ENCODE measurements around the gene RC3H1.

Gene RC3H1

DNA sequence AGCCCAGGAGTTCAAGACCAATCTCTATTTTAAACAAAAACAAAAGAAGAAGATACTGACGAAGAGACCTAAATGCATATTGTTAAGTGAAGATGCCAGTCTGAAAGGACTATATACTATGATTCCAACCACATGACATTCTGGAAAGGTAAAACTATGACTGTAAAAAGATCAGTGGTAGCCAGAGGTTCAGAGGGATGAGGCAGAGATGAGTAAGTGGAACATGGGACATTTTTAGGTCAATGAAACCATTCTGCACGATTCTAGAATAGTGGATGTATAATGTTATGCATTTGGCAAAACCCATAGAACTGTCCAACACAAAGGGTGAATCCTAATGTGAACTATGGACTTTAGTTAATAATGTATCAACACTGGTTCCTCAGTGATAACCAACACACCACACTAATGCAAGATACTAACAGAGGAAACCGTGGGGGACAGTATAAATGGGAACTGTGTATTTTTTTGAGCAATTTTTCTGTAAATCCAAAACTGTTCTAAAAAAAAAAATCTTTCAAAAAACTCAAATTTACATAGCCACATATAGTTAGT, 8.2 kb downstream of the RC3H1 start:
- WGBS (ENCODE audit: insufficient coverage), result no CpG with 5 or more reads among the region's 3 CpGs
- Histone ChIP-seq H3K27me3 (replicated peaks in 2 of 5; ENCODE audit: control insufficient read depth in 4 of 5, insufficient read depth in 5 of 5, low read length in 4 of 5) (no peaks in the 10 kb centered on the region), H3K27ac (ENCODE audit: insufficient read depth in 1 of 2, low read depth in 1 of 2, low read length in 2 of 2, poor library complexity in 1 of 2, severe bottlenecking in 2 of 2) (no peak overlapping the region), H3K36me3 (ENCODE audit: control insufficient read depth in 4 of 4, insufficient read depth in 4 of 4, low read length in 3 of 4) (peaks cover 0 to 4% (median 2%) of the 10 kb centered on the region in 4 experiments), H3K9me3 (ENCODE audit: control extremely low read depth in 1 of 5, control insufficient read depth in 4 of 5, insufficient read depth in 2 of 5, low read depth in 1 of 5, low read length in 4 of 5) (no peaks in the 10 kb centered on the region), H3K4me1 (ENCODE audit: control extremely low read depth in 1 of 4, control insufficient read depth in 4 of 4, insufficient read depth in 4 of 4, low read length in 3 of 4) (peaks cover 7 to 22% (median 12%) of the 10 kb centered on the region in 4 experiments), H3K4me3 (ENCODE audit: control insufficient read depth in 1 of 7, extremely low read depth in 1 of 7, insufficient read depth in 4 of 7, low read depth in 2 of 7, low read length in 6 of 7) (no peak overlapping the region)
- ChIA-PET POLR2A (no interaction called here), CTCF (interaction anchor here (1.1 kb wide), 1 partner anchor 23 kb away, joined by 3 read pairs; no protein-coding TSS in a partner anchor)
- DNase-seq, result no peak

DNA sequence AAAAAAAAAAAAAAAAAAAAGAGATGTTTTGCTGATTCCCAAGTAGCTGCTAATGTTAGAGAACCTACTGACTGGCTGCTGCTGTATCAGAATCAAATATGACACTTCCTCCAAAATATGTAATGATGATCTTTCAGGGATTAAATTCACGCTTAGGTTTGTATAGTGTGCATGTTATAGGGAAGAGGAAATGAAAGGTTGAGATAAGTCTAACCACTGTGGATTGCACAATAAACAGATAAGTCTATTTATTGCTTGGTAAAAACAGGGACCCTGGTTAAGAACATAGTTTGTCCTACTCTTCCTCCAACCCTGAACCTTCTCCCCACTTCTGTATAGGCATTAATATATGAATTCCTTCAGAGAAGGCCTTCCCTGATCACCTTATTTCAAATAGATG, 13.2 kb downstream of the RC3H1 start:
- peaks cover 8 to 29% (median 20%) of the 10 kb centered on the region in 4 experiments for H3K4me1 ChIP-seq (ENCODE audit: control extremely low read depth in 1 of 4, control insufficient read depth in 4 of 4, insufficient read depth in 4 of 4, low read length in 3 of 4)
- WGBS (ENCODE audit: insufficient coverage), result no CpG with 5 or more reads among the region's 1 CpG
- DNase-seq, result peak; percentile 43 to 72 (median 62)
- peak overlapping the region in 2 of 7 experiments; percentile 2 to 45 for H3K4me3 ChIP-seq (ENCODE audit: control insufficient read depth in 1 of 7, extremely low read depth in 1 of 7, insufficient read depth in 4 of 7, low read depth in 2 of 7, low read length in 6 of 7)
- no peaks in the 10 kb centered on the region for H3K27me3 ChIP-seq (replicated peaks in 2 of 5; ENCODE audit: control insufficient read depth in 4 of 5, insufficient read depth in 5 of 5, low read length in 4 of 5)
- peak overlapping the region in 1 of 2 experiments; percentile 45 for H3K27ac ChIP-seq (ENCODE audit: insufficient read depth in 1 of 2, low read depth in 1 of 2, low read length in 2 of 2, poor library complexity in 1 of 2, severe bottlenecking in 2 of 2)
- no peaks in the 10 kb centered on the region for H3K9me3 ChIP-seq (ENCODE audit: control extremely low read depth in 1 of 5, control insufficient read depth in 4 of 5, insufficient read depth in 2 of 5, low read depth in 1 of 5, low read length in 4 of 5)
- POLR2A ChIA-PET, result interaction anchor here (0.6 to 1.4 kb wide), 2 partner anchors 13 to 1201 kb away, joined by 3 to 4 read pairs; partner anchors contain the start of gene RC3H1
- CTCF ChIA-PET, result interaction anchor here (0.5 to 0.7 kb wide), 2 partner anchors 14 to 183 kb away, joined by 3 read pairs; no protein-coding TSS in a partner anchor
- peaks cover 0 to 6% (median 0%) of the 10 kb centered on the region in 4 experiments for H3K36me3 ChIP-seq (ENCODE audit: control insufficient read depth in 4 of 4, insufficient read depth in 4 of 4, low read length in 3 of 4)

DNA sequence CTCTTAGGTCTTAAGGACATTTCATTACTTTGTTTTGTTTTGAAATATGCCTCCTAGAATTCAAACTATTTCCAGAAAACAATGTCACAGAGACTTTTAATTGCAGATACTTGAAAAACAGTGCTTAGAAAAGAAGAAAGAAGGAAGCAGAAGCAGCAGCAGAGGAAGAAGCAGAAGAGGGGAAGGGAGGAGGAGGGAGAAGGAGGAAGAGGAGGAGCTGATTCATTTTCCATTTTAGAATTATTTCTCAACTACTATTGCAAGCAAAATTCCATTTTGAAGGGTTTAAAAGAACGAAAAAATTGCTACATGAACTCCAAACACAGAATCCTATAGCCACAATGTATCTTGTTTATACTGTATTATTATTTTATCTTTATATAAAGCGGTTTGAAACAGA, 13.9 kb downstream of the RC3H1 start:
- no CpG with 5 or more reads among the region's 2 CpGs for WGBS (ENCODE audit: insufficient coverage)
- ChIA-PET POLR2A (interaction anchor here (1.4 kb wide), 1 partner anchor 14 kb away, joined by 4 read pairs; the partner anchor contains the start of gene RC3H1), CTCF (interaction anchor here (0.5 kb wide), 1 partner anchor 182 kb away, joined by 3 read pairs; no protein-coding TSS in a partner anchor)
- no peak for DNase-seq
- Histone ChIP-seq H3K4me1 (ENCODE audit: control extremely low read depth in 1 of 4, control insufficient read depth in 4 of 4, insufficient read depth in 4 of 4, low read length in 3 of 4) (peaks cover 8 to 29% (median 20%) of the 10 kb centered on the region in 4 experiments), H3K27me3 (replicated peaks in 2 of 5; ENCODE audit: control insufficient read depth in 4 of 5, insufficient read depth in 5 of 5, low read length in 4 of 5) (no peaks in the 10 kb centered on the region), H3K27ac (ENCODE audit: insufficient read depth in 1 of 2, low read depth in 1 of 2, low read length in 2 of 2, poor library complexity in 1 of 2, severe bottlenecking in 2 of 2) (no peak overlapping the region), H3K9me3 (ENCODE audit: control extremely low read depth in 1 of 5, control insufficient read depth in 4 of 5, insufficient read depth in 2 of 5, low read depth in 1 of 5, low read length in 4 of 5) (no peaks in the 10 kb centered on the region), H3K36me3 (ENCODE audit: control insufficient read depth in 4 of 4, insufficient read depth in 4 of 4, low read length in 3 of 4) (peaks cover 0 to 6% (median 0%) of the 10 kb centered on the region in 4 experiments), H3K4me3 (ENCODE audit: control insufficient read depth in 1 of 7, extremely low read depth in 1 of 7, insufficient read depth in 4 of 7, low read depth in 2 of 7, low read length in 6 of 7) (no peak overlapping the region)

DNA sequence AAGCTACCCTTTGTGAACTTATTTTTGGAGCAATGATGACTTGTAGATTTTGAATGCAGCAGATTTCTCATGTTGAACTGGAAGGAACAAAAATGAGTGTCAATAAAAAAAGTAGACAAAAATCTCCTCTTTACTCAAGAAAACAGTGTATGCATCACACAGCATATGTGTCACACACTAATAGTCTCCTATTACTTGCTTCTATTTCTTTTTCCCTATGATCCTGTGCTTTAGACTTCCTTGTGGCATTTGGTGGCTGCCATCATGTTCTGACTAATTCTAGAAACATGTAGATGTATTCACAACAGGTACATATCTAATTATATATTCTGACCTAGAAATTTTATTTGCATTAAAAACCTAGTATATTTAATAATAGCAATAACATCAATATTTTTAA, 14.3 kb downstream of the RC3H1 start:
- DNase-seq, result no peak
- ChIA-PET POLR2A (interaction anchor here (1.4 kb wide), 1 partner anchor 14 kb away, joined by 4 read pairs; the partner anchor contains the start of gene RC3H1), CTCF (no interaction called here)
- no peak overlapping the region for H3K27ac ChIP-seq (ENCODE audit: insufficient read depth in 1 of 2, low read depth in 1 of 2, low read length in 2 of 2, poor library complexity in 1 of 2, severe bottlenecking in 2 of 2)
- H3K27me3 ChIP-seq (replicated peaks in 2 of 5; ENCODE audit: control insufficient read depth in 4 of 5, insufficient read depth in 5 of 5, low read length in 4 of 5), result no peaks in the 10 kb centered on the region
- no peaks in the 10 kb centered on the region for H3K9me3 ChIP-seq (ENCODE audit: control extremely low read depth in 1 of 5, control insufficient read depth in 4 of 5, insufficient read depth in 2 of 5, low read depth in 1 of 5, low read length in 4 of 5)
- peaks cover 0 to 6% (median 0%) of the 10 kb centered on the region in 4 experiments for H3K36me3 ChIP-seq (ENCODE audit: control insufficient read depth in 4 of 4, insufficient read depth in 4 of 4, low read length in 3 of 4)
- peaks cover 8 to 29% (median 20%) of the 10 kb centered on the region in 4 experiments for H3K4me1 ChIP-seq (ENCODE audit: control extremely low read depth in 1 of 4, control insufficient read depth in 4 of 4, insufficient read depth in 4 of 4, low read length in 3 of 4)
- H3K4me3 ChIP-seq (ENCODE audit: control insufficient read depth in 1 of 7, extremely low read depth in 1 of 7, insufficient read depth in 4 of 7, low read depth in 2 of 7, low read length in 6 of 7), result no peak overlapping the region

DNA sequence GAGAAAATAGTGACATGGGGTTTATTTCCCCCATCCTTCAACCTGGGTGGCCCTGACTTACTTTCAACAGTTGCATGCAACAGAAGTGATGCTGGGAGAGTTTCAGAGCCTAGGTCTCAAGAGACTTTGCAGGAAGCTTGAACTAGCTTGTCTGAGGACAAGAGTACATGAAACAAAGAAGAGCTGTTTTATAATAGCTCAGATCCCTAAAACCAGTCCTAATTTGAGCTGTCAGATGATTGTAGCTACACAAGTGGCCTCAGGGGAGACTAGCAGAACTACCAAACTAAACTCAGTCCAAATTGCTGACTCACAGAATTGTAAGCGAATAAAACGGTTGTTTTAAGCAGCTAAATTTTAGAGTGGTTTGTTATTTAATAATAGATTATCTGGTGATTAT, 17.1 kb downstream of the RC3H1 start:
- Histone ChIP-seq H3K27ac (ENCODE audit: insufficient read depth in 1 of 2, low read depth in 1 of 2, low read length in 2 of 2, poor library complexity in 1 of 2, severe bottlenecking in 2 of 2) (no peak overlapping the region), H3K4me3 (ENCODE audit: control insufficient read depth in 1 of 7, extremely low read depth in 1 of 7, insufficient read depth in 4 of 7, low read depth in 2 of 7, low read length in 6 of 7) (no peak overlapping the region), H3K9me3 (ENCODE audit: control extremely low read depth in 1 of 5, control insufficient read depth in 4 of 5, insufficient read depth in 2 of 5, low read depth in 1 of 5, low read length in 4 of 5) (no peaks in the 10 kb centered on the region), H3K36me3 (ENCODE audit: control insufficient read depth in 4 of 4, insufficient read depth in 4 of 4, low read length in 3 of 4) (peaks cover 0 to 2% (median 0%) of the 10 kb centered on the region in 4 experiments), H3K4me1 (ENCODE audit: control extremely low read depth in 1 of 4, control insufficient read depth in 4 of 4, insufficient read depth in 4 of 4, low read length in 3 of 4) (peaks cover 12 to 29% (median 23%) of the 10 kb centered on the region in 4 experiments), H3K27me3 (replicated peaks in 2 of 5; ENCODE audit: control insufficient read depth in 4 of 5, insufficient read depth in 5 of 5, low read length in 4 of 5) (no peaks in the 10 kb centered on the region)
- ChIA-PET POLR2A (no interaction called here), CTCF (interaction anchor here (1.0 to 1.2 kb wide), 3 partner anchors 11 to 213 kb away, joined by 3 read pairs; no protein-coding TSS in a partner anchor)
- WGBS (ENCODE audit: insufficient coverage), result no CpG with 5 or more reads among the region's 2 CpGs
- peak; percentile 13 to 75 (median 60) for DNase-seq

DNA sequence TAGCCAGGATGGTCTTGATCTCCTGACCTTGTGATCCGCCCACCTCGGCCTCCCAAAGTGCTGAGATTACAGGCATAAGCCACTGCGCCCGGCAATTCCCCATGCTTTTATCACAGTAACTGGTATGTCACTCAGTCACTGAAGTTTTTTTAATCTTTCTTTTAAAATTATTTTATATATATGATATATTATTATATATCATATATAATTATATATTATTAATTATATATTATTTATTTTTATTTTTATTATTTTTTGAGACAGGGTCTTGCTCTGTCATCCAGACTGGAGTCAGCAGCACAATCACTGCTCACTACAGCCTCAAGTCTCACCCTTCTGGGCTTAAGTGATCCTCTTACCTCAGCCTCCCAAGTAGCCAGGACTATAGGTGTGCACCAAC, 18.3 kb downstream of the RC3H1 start:
- WGBS (ENCODE audit: insufficient coverage), result 100% methylated on average over 1 of the region's 4 CpGs

DNA sequence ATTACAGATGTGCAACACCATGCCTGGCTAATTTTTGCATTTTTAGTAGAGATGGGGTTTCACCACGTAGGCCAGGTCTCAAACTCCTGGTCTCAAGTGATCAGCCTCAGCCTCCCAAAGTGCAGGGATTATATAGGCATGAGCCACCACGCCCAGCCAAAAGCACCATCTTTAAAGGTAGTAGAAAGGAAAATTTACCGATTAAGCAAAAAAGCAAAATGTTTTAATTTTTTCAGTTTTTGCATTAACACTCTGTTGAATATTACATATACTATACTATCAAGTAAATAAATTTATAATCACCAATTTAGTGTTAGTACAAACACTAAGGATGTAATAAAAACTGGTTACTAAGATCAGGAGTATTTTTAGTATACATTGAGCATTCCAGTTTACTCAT, 20.6 kb downstream of the RC3H1 start:
- CTCF ChIA-PET, result no interaction called here

More for the DNA sequence above, 18.3 kb downstream of the RC3H1 start:
- H3K4me3 ChIP-seq (ENCODE audit: control insufficient read depth in 1 of 7, extremely low read depth in 1 of 7, insufficient read depth in 4 of 7, low read depth in 2 of 7, low read length in 6 of 7), result no peak overlapping the region
- H3K36me3 ChIP-seq (ENCODE audit: control insufficient read depth in 4 of 4, insufficient read depth in 4 of 4, low read length in 3 of 4), result peaks cover under 1 to 3% (median 1%) of the 10 kb centered on the region in 4 experiments
- no peaks in the 10 kb centered on the region for H3K27me3 ChIP-seq (replicated peaks in 2 of 5; ENCODE audit: control insufficient read depth in 4 of 5, insufficient read depth in 5 of 5, low read length in 4 of 5)
- DNase-seq, result no peak
- POLR2A ChIA-PET, result no interaction called here
- H3K9me3 ChIP-seq (ENCODE audit: control extremely low read depth in 1 of 5, control insufficient read depth in 4 of 5, insufficient read depth in 2 of 5, low read depth in 1 of 5, low read length in 4 of 5), result no peaks in the 10 kb centered on the region
- CTCF ChIA-PET, result no interaction called here
- H3K27ac ChIP-seq (ENCODE audit: insufficient read depth in 1 of 2, low read depth in 1 of 2, low read length in 2 of 2, poor library complexity in 1 of 2, severe bottlenecking in 2 of 2), result no peak overlapping the region
- H3K4me1 ChIP-seq (ENCODE audit: control extremely low read depth in 1 of 4, control insufficient read depth in 4 of 4, insufficient read depth in 4 of 4, low read length in 3 of 4), result peaks cover 7 to 19% (median 13%) of the 10 kb centered on the region in 4 experiments

More for the DNA sequence above, 20.6 kb downstream of the RC3H1 start:
- WGBS (ENCODE audit: insufficient coverage), result 100% methylated on average over 1 of the region's 3 CpGs
- Histone ChIP-seq H3K4me1 (ENCODE audit: control extremely low read depth in 1 of 4, control insufficient read depth in 4 of 4, insufficient read depth in 4 of 4, low read length in 3 of 4) (peaks cover 7 to 14% (median 8%) of the 10 kb centered on the region in 4 experiments), H3K27ac (ENCODE audit: insufficient read depth in 1 of 2, low read depth in 1 of 2, low read length in 2 of 2, poor library complexity in 1 of 2, severe bottlenecking in 2 of 2) (no peak overlapping the region), H3K36me3 (ENCODE audit: control insufficient read depth in 4 of 4, insufficient read depth in 4 of 4, low read length in 3 of 4) (peaks cover 3 to 5% (median 3%) of the 10 kb centered on the region in 4 experiments), H3K27me3 (replicated peaks in 2 of 5; ENCODE audit: control insufficient read depth in 4 of 5, insufficient read depth in 5 of 5, low read length in 4 of 5) (no peaks in the 10 kb centered on the region), H3K9me3 (ENCODE audit: control extremely low read depth in 1 of 5, control insufficient read depth in 4 of 5, insufficient read depth in 2 of 5, low read depth in 1 of 5, low read length in 4 of 5) (no peaks in the 10 kb centered on the region), H3K4me3 (ENCODE audit: control insufficient read depth in 1 of 7, extremely low read depth in 1 of 7, insufficient read depth in 4 of 7, low read depth in 2 of 7, low read length in 6 of 7) (no peak overlapping the region)
- POLR2A ChIA-PET, result no interaction called here
- no peak for DNase-seq

Data from common myeloid progenitor, CD34-positive (primary cell).